Measurements from ENCODE around the gene KCNK5.

Gene KCNK5

DNA sequence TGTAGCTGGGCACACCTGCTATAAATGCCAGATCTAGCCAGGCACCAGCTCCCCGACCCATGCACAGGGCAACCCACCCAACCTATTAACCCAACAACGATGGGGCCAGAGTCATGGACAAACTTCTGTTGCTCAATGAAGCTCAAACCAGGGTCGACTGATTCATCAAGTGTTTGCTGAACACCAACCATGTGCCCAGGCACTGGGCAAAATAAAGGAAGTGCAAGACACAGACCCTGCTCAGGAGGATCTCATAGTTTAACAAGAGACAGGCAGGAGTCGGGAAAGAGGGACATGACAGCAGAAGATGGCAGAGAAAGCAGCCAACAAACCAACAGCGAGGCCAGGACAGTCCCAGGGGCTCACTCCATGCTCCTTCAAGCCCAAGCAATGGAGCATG, 18.8 kb downstream of the KCNK5 start:
- Histone ChIP-seq H3K4me3 (no peak overlapping the region), H3K27ac (no peak overlapping the region)
- no peak for TF ChIP-seq CTCF (IDR thresholded peaks at IDR 0.05)
- no peak for DNase-seq (ENCODE audit: low spot score)

DNA sequence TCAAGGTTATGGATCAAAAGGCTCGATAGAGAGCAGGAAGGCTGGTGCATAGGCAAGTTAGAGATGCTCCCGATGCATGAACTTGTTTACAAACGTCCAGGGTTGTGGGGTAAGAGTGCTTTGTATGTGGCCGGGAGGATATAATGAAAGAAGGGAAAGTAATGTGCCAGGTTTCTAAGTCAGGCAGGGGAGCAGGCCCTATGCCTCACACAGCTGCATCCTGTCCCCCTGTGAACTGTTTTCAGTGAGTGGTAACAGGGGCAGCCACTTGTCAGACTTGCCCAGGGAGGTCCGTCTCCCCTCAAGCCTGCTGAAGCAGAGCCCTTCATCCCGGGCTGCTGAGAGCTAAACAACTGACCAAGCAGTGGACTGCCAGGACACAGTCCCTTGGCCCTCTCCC, 19.4 kb downstream of the KCNK5 start:
- no peak for DNase-seq (ENCODE audit: low spot score)
- Histone ChIP-seq H3K4me3 (no peak overlapping the region), H3K27ac (no peak overlapping the region)
- TF ChIP-seq CTCF (IDR thresholded peaks at IDR 0.05) = no peak

GRCh38 chr6:39209360-39209811, 19.9 kb downstream of the KCNK5 start:
- TF ChIP-seq CTCF (IDR thresholded peaks at IDR 0.05) = no peak
- no peak for DNase-seq (ENCODE audit: low spot score)
- Histone ChIP-seq H3K27ac (no peak overlapping the region), H3K4me3 (no peak overlapping the region)

DNA sequence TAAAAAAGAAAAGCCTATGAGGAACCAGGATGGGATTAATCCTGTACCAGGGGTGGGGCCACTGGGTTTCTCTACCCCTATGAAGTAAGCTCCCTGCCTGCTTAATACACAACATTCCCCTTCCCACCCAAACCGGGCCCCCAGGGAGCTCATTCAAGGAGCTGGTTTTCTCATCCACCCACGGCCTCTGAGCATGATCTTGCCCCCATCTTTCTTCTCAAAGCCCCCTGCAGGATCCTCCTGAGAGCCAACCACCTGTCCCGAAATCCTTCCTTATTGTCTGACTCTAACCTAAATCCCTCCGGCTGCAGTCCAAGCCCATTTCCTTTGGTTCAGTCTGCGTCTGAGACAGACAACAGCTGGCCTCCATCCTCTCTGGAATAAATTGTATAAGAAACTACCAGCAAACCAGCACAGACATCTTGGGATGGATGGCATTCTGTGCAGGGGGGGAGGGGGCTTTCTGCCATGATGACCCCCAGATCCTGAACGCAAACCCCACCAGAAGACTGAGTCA, 21.0 kb downstream of the KCNK5 start:
- no peak for DNase-seq (ENCODE audit: low spot score)
- no peak overlapping the region for H3K27ac ChIP-seq
- no peak for TF ChIP-seq CTCF (IDR thresholded peaks at IDR 0.05)
- no peak overlapping the region for H3K4me3 ChIP-seq

GRCh38 chr6:39207416-39208222, 21.7 kb downstream of the KCNK5 start:
- TF ChIP-seq CTCF (IDR thresholded peaks at IDR 0.05) = no peak
- H3K4me3 ChIP-seq = no peak overlapping the region
- no peak for DNase-seq (ENCODE audit: low spot score)
- no peak overlapping the region for H3K27ac ChIP-seq

DNA sequence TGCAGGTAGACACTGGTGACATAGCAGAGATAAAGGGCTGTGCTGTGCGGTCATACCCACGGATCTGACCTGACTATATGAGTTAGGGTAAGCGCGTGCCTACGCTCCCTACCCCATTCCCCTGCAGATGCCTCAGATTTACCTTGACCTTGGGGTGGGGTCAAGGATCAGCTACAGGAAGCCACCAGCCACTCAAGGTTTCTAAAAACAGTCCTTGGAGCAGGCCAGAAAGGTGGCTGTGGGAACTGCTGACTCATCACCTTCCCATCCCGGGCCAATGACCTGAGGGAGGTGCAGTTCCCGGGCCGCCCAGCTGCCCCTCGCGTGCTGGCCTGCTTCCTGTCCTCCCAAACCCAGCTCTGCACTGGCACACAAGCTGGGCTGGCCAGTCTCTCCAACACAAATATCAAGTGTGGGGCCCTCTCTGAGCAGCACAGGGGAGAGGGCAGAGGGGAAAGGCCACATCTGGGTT, 23.0 kb downstream of the KCNK5 start:
- H3K27ac ChIP-seq = no peak overlapping the region
- DNase-seq (ENCODE audit: low spot score) = no peak
- H3K4me3 ChIP-seq = no peak overlapping the region
- TF ChIP-seq CTCF (IDR thresholded peaks at IDR 0.05) = no peak
